NCI-H524 treated with DMSO at 0.1 percent for 48 hours (cell line): ENCODE measurements around the gene TTL.
"Not testable (repeated sequence)": the region's sequence is repeated elsewhere in the genome, so short reads cannot be mapped to it uniquely, and the experiment has no call there.

ENCODE experiments used
- DNase-seq: peaks from one replicate; lab custom pipeline; 2025; lab: John Stamatoyannopoulos, UW

TTL gene

GRCh38 chr2:112481528-112482233 lies at the start of gene TTL:
TTL (plus strand) TSS chr2:112482156; CDS start chr2:112482345, 189 bp downstream.
- no peak for DNase-seq

GRCh38 chr2:112432390-112432734 lies 49.6 kb upstream of the TTL start:
- not testable (repeated sequence) for DNase-seq

GRCh38 chr2:112432735-112433479 lies 49.0 kb upstream of the TTL start:
- not testable (repeated sequence) for DNase-seq

- DNase-seq: not testable (repeated sequence)
These were observed 48.5 kb upstream of the TTL start, which contains the start of gene RGPD8 for GRCh38 chr2:112433480-112433879. RGPD8 (minus strand) TSS chr2:112433645; CDS start chr2:112433453, 192 bp downstream.

GRCh38 chr2:112433932-112434730 lies 47.8 kb upstream of the TTL start:
- DNase-seq: no peak

- DNase-seq: not testable (repeated sequence)
These were observed 46.9 kb upstream of the TTL start for GRCh38 chr2:112434890-112435715.

- DNase-seq: not testable (repeated sequence)
These were observed 46.1 kb upstream of the TTL start for GRCh38 chr2:112435716-112436431.

- DNase-seq: not testable (repeated sequence)
These were observed 45.0 kb upstream of the TTL start for GRCh38 chr2:112436993-112437392.

- not testable (repeated sequence) for DNase-seq
These were observed 44.5 kb upstream of the TTL start for GRCh38 chr2:112437405-112437831.

GRCh38 chr2:112438603-112439261 lies 43.2 kb upstream of the TTL start:
- not testable (repeated sequence) for DNase-seq

GRCh38 chr2:112444256-112444655 lies 37.7 kb upstream of the TTL start:
- not testable (repeated sequence) for DNase-seq

- DNase-seq: no peak
These were observed 32.1 kb upstream of the TTL start for GRCh38 chr2:112449854-112450253.

GRCh38 chr2:112451317-112451716 lies 30.6 kb upstream of the TTL start:
- no peak for DNase-seq

GRCh38 chr2:112454586-112454985 lies 27.4 kb upstream of the TTL start:
- DNase-seq: no peak

GRCh38 chr2:112459372-112459771 lies 22.6 kb upstream of the TTL start:
- no peak for DNase-seq

GRCh38 chr2:112462178-112462577 lies 19.8 kb upstream of the TTL start:
- DNase-seq: no peak

- DNase-seq: no peak
These were observed 18.7 kb upstream of the TTL start for GRCh38 chr2:112463256-112463655.

- DNase-seq: no peak
These were observed 16.6 kb upstream of the TTL start for GRCh38 chr2:112465382-112465781.

GRCh38 chr2:112472547-112473263 lies 9.3 kb upstream of the TTL start:
- DNase-seq: no peak
